NCI-H2227 treated with DMSO at 0.1 percent for 48 hours (cell line): ENCODE measurements around the gene CABLES1.
A peak's percentile ranks its signal among the peaks of the same experiment; 100 is the strongest.

Experiments used
- DNase-seq: peaks from one replicate; lab custom pipeline; 2025; lab: John Stamatoyannopoulos, UW

Gene CABLES1

GRCh38 chr18:23114171-23114881 lies 21.0 kb upstream of the CABLES1 start:
- peak; percentile 82 for DNase-seq

DNA sequence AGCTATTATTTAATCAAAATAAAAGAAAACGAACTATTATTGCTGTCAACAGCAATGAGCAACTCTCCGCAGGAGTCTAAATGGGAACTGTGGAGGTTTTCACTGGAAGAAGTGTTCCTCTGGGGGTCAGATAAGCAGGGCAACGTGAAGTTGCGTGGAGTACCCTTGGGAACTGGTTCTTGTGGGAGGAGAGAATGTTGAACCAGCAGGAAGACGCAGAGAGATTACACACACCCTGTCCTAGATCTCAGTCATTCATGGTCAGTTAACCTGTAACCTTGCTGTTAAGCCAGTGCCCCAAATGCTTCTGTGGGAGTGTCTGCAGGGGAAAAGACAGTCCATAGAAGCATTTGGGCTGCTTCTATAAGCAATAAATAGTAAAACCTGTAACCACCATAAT lies 20.4 kb upstream of the CABLES1 start:
- DNase-seq, result no peak

GRCh38 chr18:23115683-23116096 lies 19.6 kb upstream of the CABLES1 start:
- no peak for DNase-seq

DNA sequence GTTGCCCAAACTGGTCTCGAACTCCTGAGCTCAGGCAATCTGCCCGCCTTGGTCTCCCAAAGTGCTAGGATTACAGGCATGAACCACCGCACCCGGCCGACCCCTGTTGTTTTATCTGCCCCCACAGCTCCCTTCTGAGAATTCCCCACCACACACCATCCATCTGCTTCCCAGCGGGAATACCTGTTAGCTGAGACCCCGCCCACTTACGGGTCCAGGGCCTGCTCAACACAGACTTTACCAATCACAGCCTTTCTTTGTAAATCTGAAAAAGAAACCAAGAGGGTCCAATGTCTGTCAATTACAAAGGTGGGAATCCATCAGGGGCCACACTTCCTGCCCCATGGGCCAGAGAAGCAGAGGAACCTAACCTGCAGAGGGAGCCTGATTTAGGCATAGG lies 14.2 kb upstream of the CABLES1 start:
- DNase-seq, result no peak

DNA sequence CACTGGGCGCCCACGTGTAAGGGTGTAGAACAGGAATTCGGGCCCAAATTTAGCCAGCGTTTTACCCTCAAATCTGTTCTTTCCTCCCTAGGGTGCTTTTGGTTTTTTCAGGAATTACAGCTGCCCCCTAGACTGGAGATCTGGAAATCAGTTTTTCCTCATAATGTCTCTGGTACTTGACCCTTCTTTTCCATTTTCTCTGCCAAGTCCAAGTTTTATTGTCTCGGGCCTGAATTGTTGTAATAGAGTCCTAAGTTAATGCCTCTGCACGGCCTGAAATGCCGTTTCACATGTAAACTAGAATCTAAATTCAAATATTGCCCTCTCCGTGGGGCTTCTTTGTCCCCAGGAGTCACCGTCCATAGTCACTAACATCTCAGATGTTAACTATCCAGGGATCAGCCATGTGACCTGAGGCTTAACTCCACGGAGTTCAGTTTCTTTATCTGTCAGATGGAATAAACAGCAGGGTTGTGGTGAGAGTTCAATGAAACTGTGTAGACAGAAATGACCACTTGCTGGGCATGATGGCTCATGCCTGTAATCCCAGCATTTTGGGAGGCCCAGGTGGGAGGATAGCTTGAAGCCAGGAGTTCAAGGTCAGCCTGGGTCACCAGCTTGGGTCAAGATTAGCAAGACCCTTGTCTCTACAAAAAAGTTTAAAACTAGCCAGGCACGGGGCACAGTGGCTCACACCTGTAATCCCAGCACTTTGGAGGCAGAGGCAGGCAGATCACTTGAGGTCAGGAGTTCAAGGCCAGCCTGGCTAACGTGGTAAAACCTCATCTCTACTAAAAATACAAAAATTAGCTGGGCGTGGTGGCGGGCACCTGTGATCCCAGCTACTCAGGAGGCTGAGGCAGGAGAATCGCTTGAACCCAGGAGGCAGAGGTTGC lies 12.7 kb upstream of the CABLES1 start:
- no peak for DNase-seq

GRCh38 chr18:23126376-23127056 lies 8.8 kb upstream of the CABLES1 start:
- DNase-seq, result peak; percentile 32

DNA sequence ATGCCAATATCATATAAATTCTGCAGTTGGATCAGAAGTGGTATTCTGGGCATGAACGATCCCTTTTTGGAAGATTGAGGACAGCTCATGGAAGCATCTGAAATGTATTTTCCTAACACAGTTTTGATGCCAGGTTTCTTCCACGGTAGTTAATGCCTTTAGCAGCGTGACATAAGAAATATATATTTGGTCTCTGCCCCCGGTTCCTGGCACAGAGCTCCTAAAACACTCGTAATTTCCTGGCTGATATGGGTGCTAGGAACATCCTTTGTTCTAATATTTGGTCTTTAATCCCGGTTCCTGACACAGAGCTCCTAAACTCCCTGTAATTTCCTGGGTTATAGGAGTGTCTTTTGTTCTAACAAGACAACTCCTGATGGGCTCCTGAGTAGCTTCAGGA lies 8.2 kb upstream of the CABLES1 start:
- no peak for DNase-seq

- no peak for DNase-seq
Measured at GRCh38 chr18:23129355-23130002, 5.8 kb upstream of the CABLES1 start.

DNA sequence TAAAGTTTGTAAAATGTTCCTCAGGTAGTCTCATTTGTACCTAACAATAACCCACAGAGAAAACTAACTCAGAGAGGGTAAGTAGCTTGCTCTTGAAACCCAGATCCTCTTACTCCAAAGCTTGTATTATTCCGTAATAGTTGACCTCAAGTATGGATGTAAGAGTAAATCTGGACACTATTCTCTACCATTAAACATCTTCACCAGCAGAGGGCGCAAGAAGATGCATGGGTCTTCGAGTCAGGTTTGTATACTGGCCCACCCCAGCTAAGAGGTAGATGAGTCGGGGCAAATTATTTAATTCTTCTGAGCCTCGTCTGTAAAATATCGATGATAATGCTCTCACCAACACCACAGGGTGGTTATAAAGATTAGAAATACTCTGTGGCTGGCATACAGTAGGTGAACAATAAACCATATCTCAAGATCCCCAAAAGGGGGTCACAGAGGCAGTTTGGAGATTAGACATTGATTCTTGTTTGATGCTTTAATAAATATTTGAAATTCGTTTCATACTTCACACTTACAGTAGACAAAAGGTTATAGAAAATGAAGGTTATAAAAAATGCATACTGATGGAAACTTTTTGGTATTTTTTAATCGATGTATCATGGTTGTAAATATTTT lies 3.5 kb upstream of the CABLES1 start:
- DNase-seq, result peak; percentile 57

DNA sequence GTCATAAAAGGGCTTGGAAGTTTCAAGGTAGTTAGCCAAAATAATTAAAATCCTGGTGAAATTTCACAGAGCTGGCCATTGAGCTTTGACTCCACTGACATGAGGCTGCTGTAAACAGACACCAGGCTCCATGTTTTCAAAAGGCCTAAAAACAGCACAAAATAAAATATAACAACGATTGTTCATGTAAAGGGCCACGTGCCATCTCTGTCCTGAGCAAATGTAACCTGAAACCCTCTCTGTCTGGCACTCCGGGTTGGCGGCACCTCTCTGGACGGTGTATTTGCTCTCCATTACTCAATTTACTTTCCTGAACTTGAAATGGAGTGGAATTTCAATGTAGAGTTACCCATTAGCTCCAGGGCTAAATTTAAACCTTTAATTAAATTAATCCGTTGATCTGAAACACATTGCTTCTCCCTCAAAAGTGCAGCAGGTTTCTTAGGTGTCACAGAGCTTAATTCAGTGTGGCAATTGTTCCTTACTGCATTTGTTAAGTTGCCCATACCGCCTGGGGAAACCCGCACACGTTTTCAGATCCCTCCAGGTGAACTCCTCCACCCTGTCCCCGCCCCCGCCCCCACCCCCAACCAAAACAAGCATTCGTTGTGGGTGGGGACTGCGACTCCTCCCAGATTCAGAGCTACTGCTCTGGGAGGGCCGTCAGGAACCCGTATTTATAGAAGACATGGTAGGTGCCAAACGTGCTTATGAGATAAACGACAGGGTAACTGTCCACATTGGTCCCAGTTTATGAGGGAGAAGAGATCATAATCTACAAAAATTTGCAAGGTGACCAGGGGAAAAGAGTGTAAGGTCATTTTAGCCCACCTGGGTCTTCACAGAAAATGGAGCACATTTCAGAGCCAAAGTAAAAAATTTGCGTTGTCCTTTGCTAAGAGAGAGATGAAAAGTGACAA lies 1.2 kb upstream of the CABLES1 start:
- DNase-seq, result no peak

- no peak for DNase-seq
Measured at GRCh38 chr18:23135550-23136325, 453 bp downstream of the CABLES1 start.

DNA sequence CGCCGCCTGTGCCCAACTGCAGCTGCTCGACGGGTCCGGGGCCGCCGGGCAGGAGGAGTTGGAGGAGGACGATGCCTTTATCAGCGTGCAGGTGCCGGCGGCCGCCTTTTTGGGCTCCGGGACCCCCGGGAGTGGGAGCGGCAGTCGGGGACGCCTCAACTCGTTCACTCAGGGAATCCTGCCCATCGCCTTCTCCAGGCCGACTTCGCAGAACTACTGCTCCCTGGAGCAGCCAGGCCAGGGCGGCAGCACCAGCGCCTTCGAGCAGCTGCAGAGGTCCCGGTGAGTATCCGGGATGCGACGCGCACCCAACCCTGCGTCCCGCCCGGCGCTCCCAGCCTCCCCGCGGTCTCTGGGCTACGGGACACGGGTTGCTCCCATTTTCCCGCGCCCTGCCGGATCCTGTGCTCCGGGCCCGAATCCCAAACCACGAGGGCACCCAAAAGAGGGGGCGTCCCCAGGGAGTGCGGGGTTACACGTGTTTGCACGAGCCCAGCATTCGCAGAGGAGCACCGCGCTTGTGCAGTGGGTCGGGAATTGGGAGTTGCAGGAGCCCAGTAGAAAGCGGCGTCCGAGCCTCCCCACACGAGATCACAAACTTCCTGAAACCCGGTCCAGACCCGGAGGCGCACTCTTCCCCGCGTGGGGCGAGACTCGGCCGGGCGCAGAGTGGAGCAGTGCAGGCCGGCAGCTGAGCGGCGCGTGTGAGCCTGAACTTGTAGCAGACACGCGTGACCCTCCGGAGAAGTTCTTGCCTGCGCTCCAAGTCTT lies 1.2 kb downstream of the CABLES1 start:
- no peak for DNase-seq

DNA sequence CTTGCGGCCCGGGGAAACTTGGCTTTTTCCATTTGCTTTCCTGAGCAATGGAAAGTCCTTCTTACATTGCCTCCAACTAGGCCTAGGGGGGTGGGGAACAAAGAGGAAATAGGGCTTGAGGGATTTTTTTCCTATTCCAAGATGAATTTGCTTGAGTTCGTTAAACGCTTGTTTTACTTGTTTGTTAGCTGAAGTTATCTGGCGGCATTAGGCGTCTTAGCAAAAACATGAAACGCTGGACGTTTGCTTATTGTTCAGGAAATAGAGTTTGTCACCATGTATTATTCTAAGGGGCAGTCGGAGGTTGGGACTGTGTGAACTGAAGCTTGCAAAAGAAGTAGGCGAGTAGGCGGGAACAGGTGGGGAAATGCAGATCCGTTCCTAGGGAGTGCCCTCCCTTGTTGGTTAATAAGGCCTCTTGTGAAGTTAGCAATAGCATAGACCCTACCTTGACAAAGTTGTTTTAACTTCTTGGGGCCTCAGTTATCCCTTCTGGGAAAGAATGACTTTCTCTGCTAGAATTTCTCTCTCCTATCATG lies 1.9 kb downstream of the CABLES1 start:
- no peak for DNase-seq

- DNase-seq, result no peak
Measured at GRCh38 chr18:23137788-23138216, 2.5 kb downstream of the CABLES1 start.

DNA sequence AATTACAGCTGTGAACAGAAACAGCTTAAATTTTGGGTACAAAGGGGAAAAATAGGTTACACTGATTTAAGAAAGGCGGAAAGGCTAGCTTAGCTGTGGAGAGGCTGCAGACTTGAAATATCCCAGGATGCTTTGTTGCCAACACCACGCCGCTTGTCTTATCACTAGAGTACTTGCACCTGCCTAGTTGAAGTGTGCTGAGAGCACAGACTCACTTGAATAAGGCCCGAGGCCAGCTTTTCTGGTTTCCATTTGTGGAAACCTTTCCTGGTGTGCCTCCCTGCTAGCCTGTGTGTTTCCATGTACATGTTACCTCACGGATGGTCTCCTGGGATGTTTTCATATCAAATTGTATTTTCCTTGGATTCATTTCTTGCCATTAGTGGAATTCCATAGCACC lies 3.2 kb downstream of the CABLES1 start:
- DNase-seq, result no peak

DNA sequence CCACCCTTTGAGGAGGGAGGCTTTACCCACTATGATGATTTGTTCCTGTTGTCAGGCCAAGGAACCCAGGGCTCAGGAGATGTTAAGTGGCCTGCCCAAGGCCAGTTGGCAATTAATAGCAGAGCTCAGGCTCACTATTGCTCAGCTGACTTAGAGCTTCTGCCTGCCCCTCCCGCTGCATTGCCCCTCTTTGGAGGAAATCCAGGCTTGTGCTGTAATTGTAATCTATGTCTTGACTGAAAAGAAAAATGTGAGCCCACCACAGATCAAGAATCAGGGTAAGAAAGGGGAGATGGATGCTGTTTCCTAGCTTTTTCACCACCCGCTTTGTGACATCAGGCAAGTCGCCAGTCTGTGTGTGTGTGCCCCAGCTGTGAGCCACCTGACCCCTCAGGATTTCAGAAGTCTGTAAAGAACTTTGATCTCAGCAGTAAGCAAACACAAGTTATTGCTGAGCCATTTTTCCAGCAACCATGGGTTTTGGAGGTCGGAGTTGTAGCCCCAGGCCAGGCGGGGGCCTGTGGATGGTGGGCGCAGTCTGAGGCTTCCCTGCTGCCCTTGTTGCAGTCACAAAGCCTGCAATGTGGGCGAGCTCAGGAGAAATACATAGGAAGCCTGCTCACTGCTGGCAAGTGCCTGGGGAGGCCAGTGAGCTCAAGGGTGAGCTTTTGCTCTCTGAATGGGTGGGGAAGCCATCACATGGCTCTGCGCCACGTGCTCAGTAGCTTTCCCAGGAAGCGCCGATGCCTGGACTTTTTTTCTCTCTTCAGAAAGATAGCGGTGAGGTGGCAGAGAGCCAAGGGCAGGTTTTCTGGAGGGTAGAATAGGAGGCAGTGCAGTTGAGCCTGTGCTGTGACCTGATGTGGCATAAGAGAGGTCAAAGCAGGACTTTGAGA lies 6.1 kb downstream of the CABLES1 start:
- DNase-seq, result no peak

GRCh38 chr18:23142251-23142929 lies 7.1 kb downstream of the CABLES1 start:
- DNase-seq, result no peak
